ENCODE results near the gene PATL1.
"Not testable (repeated sequence)": the region's sequence is repeated elsewhere in the genome, so short reads cannot be mapped to it uniquely, and the experiment has no call there.

The PATL1 gene

GRCh38 chr11:59668950-59669610 is at the start of gene PATL1:
Gene PATL1 (minus strand): TSS chr11:59669037. CDS start chr11:59668895, 142 bp downstream.
- peak; percentile 84 for DNase-seq (ENCODE audit: low read depth)

- no peak for DNase-seq (ENCODE audit: low read depth)
These were observed 47.2 kb upstream of the PATL1 start for GRCh38 chr11:59716051-59716450.

- no peak for DNase-seq (ENCODE audit: low read depth)
These were observed 44.9 kb upstream of the PATL1 start, which contains the start of gene OR10V1 for GRCh38 chr11:59713745-59714144. Gene OR10V1 (minus strand): TSS chr11:59713845. CDS start chr11:59713845, 0 bp downstream.

- DNase-seq (ENCODE audit: low read depth): no peak
These were observed 41.5 kb upstream of the PATL1 start for GRCh38 chr11:59710136-59710847.

DNA sequence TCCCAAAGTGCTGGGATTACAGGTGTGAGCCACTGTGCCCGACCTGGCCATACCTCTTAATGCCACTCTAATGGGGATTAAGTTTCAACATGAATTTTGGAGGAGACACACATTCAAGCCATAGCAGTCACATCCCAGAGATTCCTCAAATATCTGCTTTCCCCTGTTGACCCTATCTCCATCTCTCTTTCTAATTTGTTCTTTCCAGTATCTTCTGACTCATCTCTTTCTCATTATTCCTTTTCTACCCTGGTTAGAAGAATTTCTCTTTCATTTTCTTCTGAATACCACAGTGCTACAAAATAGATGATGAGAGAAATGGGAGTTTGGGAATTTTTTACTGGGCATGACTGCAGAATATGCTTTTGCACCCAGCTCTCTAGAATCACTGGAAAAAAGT is 39.7 kb upstream of the PATL1 start:
- peak; percentile 5 for DNase-seq (ENCODE audit: low read depth)

DNA sequence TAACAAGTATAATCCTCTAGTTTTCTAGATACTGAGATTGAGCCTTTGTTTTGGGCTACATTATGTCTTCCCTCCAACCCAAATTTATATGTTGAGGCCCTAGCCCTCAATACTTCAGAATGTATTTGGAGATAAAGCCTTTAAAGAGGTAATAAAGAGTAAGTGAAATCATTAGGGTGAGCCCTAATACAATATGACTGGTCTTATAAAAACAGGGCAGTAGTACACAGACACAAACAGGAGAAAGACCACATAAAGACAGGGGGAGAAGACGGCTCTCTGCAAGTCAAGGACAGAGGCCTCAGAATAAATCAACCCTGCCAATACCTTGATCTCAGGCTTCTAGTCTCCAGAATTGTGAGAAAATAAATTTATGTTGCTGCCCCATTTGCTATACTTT is 38.5 kb upstream of the PATL1 start:
- DNase-seq (ENCODE audit: low read depth): no peak

DNA sequence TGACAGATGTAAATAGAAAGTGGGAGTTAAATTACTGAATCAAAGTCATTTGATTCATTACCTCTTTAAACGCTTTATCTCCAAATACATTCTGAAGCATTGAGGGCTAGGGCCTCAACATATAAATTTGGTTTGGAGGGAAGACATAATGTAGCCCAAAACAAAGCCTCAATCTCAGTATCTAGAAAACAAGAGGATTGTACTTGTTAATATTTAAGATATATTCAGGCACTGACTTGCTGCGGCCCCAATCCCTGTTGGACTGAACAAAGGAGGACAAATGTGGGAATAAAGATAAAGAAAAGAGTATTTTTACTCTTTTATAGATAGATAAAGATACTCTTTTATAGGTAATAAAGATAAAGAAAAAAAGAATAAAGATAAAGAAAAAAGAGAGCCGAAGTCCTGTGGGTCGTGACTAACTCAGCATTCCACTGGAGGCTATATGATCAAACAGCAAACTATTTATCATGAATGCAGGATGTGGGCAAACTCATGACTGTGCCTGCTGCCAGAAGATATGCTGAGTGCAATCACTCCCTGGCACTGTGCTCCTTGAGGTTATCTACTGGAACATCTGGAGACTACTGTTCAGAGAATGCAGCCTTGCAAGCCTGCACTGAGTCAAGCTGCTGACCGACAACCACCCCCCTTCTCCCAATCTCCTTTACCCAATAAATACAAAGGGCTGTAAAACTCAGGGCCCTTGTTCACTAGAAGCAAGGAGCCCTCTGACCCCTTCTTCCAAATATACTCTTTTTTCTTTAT is 37.9 kb upstream of the PATL1 start:
- peak; percentile 38 for DNase-seq (ENCODE audit: low read depth)

- DNase-seq (ENCODE audit: low read depth): no peak
These were observed 36.5 kb upstream of the PATL1 start for GRCh38 chr11:59705294-59705693.

GRCh38 chr11:59703515-59703914 is 34.7 kb upstream of the PATL1 start:
- not testable (repeated sequence) for DNase-seq (ENCODE audit: low read depth)

- not testable (repeated sequence) for DNase-seq (ENCODE audit: low read depth)
These were observed 31.3 kb upstream of the PATL1 start for GRCh38 chr11:59700157-59700556.

GRCh38 chr11:59698506-59698905 is 29.7 kb upstream of the PATL1 start:
- no peak for DNase-seq (ENCODE audit: low read depth)

- no peak for DNase-seq (ENCODE audit: low read depth)
These were observed 24.1 kb upstream of the PATL1 start for GRCh38 chr11:59692915-59693314.

DNA sequence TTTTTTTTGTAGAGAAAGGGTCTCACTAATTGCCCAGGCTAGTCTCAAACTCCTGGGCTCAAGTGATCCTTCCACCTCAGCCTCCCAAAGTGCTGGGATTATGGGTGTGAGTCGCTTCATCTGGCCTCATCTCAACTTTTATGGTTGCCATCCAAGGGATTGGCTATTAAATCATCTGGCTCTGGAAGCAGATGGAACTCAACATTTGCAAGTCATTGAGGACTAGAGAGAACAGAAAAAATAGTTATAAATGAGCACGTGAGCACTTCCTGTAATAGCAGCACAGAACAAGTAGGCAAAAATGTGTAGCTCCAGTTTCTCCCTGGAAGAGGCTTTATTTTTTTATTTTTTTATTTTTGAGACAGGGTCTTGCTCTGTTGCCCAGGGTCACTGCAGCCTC is 22.3 kb upstream of the PATL1 start:
- DNase-seq (ENCODE audit: low read depth): no peak

DNA sequence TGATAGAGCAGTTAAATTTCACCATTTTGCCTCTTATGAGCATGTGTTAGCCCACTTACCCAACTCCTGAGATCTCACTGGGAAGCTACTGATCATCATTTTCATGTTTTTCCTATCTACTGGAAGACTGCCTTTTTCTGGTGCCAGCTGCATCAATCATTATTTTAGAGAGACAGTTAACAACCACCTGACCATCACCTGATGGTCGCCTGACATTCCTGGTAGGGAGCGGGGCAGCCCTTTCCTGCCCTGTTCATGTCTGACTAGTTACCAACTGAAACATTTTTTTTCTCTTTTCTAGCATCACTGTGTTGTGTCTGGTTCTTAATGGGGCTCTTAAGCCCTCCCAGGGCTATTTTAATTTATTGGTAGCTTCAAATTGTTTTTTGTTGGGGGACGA is 20.2 kb upstream of the PATL1 start:
- DNase-seq (ENCODE audit: low read depth): no peak

- DNase-seq (ENCODE audit: low read depth): not testable (repeated sequence)
These were observed 12.5 kb upstream of the PATL1 start for GRCh38 chr11:59681260-59681725.

- DNase-seq (ENCODE audit: low read depth): no peak
These were observed 11.7 kb upstream of the PATL1 start for GRCh38 chr11:59680287-59681154.

DNA sequence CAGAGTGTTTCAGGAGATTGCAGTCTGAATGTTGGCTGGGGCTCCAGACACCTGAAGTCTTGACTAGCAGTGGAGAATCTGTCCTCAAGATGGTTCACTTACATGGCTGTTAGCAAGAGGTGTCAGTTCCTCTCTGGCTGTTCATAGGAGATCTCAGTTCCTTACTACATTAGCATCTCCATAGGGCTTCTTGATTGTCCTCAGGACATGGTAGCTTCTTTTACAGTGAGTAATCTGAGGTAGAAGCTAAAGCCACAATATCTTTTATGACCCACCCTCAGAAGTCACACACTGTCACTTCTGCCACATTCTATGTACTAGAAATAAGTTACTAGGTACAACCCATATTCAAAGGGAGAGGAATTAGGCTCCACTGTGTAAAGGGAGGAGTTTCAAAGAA is 10.5 kb upstream of the PATL1 start:
- DNase-seq (ENCODE audit: low read depth): no peak

DNA sequence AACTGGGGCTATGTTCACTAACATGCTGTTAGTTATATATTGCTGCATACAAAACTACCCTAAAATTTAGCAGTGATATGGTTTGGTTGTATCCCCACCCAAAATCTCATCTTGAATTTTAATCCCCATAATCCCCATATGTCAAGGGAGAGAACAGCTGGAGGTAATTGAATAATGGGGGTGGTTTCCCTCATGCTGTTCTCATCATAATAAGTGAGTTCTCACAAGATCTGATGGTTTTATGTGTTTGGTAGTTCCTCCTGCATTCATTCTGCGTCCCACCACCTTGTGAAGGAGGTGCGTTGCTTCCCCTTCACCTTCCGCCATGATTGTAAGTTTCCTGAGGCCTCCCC is 10.0 kb upstream of the PATL1 start:
- DNase-seq (ENCODE audit: low read depth): no peak

GRCh38 chr11:59678118-59678812 is 9.4 kb upstream of the PATL1 start:
- no peak for DNase-seq (ENCODE audit: low read depth)

GRCh38 chr11:59676205-59676604 is 7.4 kb upstream of the PATL1 start:
- DNase-seq (ENCODE audit: low read depth): no peak

DNA sequence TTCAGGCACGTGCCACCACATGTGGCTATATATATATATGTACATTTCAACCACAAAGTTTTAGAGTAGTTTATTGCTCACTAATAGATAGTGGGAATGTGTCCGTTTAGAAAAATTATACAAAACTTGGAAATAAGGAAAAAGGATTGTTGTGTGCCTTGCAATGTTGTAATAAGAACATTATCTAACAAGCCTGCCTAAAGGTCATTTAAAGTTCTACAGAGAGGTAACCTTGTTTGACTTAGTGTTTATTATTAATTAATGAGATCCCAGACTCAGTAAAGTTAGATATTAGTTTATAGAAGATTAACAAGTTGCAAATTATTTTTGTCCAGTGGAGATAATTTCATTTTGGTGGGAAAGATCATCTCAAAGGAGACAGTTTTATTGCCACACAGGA is 5.5 kb upstream of the PATL1 start:
- DNase-seq (ENCODE audit: low read depth): no peak

Measured in GM04503 (cell line).